Neural progenitor cell (in vitro differentiated cells): ENCODE measurements around the gene SOD3.

ENCODE experiments used
- CTCF ChIP-seq: fragments of 200-600 bp; sonication (generic); IDR thresholded peaks from 2 replicates; pipeline ENCODE4 v1.5.1; 2017; ENCODE audit warnings: antibody characterized with exemption, mild to moderate bottlenecking
- EZH2 ChIP-seq: fragments of 200-600 bp; sonication (generic); IDR thresholded peaks from 2 replicates; pipeline ENCODE4 v1.6.1; 2017; ENCODE audit warnings: antibody characterized with exemption, mild to moderate bottlenecking, moderate library complexity
- EZH2phosphoT487 ChIP-seq: fragments of 200-600 bp; sonication (generic); IDR thresholded peaks from 2 replicates; pipeline ENCODE4 v1.6.1; 2017; ENCODE audit warnings: antibody characterized with exemption

- no peak for TF ChIP-seq CTCF
- TF ChIP-seq EZH2 = no peak
- no peak for TF ChIP-seq EZH2phosphoT487
These were observed 45.0 kb downstream of the SOD3 start for GRCh38 chr4:24840362-24840761.
